Neural progenitor cell (in vitro differentiated cells): ENCODE results near the gene PTPRT.

Experiments used
- EZH2 ChIP-seq: fragments of 200-600 bp; sonication (generic); IDR thresholded peaks from 2 replicates; pipeline ENCODE4 v1.6.1; 2017; ENCODE audit warnings: antibody characterized with exemption, mild to moderate bottlenecking, moderate library complexity
- EZH2phosphoT487 ChIP-seq: fragments of 200-600 bp; sonication (generic); IDR thresholded peaks from 2 replicates; pipeline ENCODE4 v1.6.1; 2017; ENCODE audit warnings: antibody characterized with exemption
- TF ChIP-seq, protein P1 (sequence below): fragments of 200-600 bp; sonication (generic); IDR thresholded peaks from 2 replicates; pipeline ENCODE4 v1.5.1; 2017; ENCODE audit warnings: antibody characterized with exemption, mild to moderate bottlenecking

GRCh38 chr20:43187476-43188233 is 2.1 kb downstream of the PTPRT start:
- TF ChIP-seq, protein P1, sequence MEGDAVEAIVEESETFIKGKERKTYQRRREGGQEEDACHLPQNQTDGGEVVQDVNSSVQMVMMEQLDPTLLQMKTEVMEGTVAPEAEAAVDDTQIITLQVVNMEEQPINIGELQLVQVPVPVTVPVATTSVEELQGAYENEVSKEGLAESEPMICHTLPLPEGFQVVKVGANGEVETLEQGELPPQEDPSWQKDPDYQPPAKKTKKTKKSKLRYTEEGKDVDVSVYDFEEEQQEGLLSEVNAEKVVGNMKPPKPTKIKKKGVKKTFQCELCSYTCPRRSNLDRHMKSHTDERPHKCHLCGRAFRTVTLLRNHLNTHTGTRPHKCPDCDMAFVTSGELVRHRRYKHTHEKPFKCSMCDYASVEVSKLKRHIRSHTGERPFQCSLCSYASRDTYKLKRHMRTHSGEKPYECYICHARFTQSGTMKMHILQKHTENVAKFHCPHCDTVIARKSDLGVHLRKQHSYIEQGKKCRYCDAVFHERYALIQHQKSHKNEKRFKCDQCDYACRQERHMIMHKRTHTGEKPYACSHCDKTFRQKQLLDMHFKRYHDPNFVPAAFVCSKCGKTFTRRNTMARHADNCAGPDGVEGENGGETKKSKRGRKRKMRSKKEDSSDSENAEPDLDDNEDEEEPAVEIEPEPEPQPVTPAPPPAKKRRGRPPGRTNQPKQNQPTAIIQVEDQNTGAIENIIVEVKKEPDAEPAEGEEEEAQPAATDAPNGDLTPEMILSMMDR: peak; percentile 99
- TF ChIP-seq EZH2 (peak; percentile 11), EZH2phosphoT487 (no peak)
